Ectodermal cell (in vitro differentiated cells): ENCODE measurements around the gene SLC29A3.

Source experiments
- H3K27ac ChIP-seq: 2 replicates; pipeline ENCODE4 v1.7.0; 2013; ENCODE audit warnings: mild to moderate bottlenecking, low read depth, low read length; ENCODE audit not compliant: insufficient read depth, poor library complexity, severe bottlenecking
- H3K27me3 ChIP-seq: 2 replicates; pipeline ENCODE4 v1.7.0; 2013; ENCODE audit warnings: mild to moderate bottlenecking, low read length; ENCODE audit not compliant: insufficient read depth, control insufficient read depth, poor library complexity, severe bottlenecking
- H3K36me3 ChIP-seq: one replicate; pipeline ENCODE4 v1.7.0; 2013; ENCODE audit warnings: low read length; ENCODE audit not compliant: control insufficient read depth, insufficient read depth
- H3K4me1 ChIP-seq: one replicate; pipeline ENCODE4 v1.7.0; 2013; ENCODE audit warnings: low read length; ENCODE audit not compliant: control insufficient read depth, insufficient read depth
- H3K4me3 ChIP-seq: 2 replicates; pipeline ENCODE4 v1.7.0; 2013; ENCODE audit warnings: low read depth, low read length, control low read depth; ENCODE audit not compliant: insufficient read depth
- H3K9me3 ChIP-seq: 2 replicates; pipeline ENCODE4 v1.7.0; 2013; ENCODE audit warnings: mild to moderate bottlenecking, low read length, moderate library complexity; ENCODE audit not compliant: control insufficient read depth
- WGBS, 2 experiments: methylation state at CpG; one replicate each; pipeline ENCODE4 v1.1.7; 2013; ENCODE audit warnings: missing lambda C conversion rate in 2 of 2; 5-methylcytosine and 5-hydroxymethylcytosine counted together

SLC29A3 gene

DNA sequence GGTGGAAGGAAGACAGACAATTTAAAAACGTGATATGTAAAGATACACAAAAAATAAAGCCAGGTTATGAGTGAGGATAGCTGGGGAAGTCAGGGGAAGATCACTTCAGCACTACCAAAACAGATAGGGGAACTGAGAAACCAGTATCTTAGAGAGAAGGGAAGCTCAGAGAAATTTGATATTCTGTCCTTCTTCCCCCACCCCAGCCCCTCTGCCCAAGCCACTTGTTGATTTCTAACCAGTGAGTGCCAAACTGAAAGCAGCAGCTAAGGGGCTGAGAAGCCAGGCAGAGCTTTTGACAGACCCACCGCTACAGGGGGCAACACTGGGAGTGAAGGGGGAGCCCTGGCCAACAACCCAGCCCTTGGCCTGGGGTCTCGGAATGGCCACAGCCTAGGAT, 9.1 kb upstream of the SLC29A3 start:
- peaks cover 4% of the 10 kb centered on the region for H3K27me3 ChIP-seq
- H3K9me3 ChIP-seq: no peaks in the 10 kb centered on the region
- no peaks in the 10 kb centered on the region for H3K36me3 ChIP-seq
- H3K4me3 ChIP-seq: no peak overlapping the region
- peaks cover 6% of the 10 kb centered on the region for H3K4me1 ChIP-seq
- 67 to 78% methylated on average over 3 of the region's 3 CpGs for WGBS, 2 experiments
- H3K27ac ChIP-seq: no peak overlapping the region

DNA sequence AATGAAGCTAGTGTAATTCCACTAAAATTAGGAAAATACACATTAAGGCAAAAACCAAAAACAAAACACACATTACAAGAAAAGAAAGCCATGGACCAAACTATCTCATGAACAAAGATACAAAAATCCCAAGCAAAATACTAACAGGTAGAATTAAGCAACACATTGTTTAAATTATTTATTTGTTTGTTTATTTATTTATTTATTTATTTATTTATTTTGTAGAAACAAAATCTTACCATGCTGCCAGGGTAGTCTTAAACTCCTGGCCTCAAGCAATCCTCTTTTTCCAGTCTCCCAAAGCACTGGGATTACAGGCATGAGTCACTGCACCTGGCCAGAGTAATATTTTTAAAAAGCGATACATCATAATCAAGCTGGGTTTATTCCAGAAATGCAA, 6.8 kb upstream of the SLC29A3 start:
- H3K27ac ChIP-seq: no peak overlapping the region
- H3K27me3 ChIP-seq: peaks cover 4% of the 10 kb centered on the region
- H3K4me1 ChIP-seq: peaks cover 8% of the 10 kb centered on the region
- no peaks in the 10 kb centered on the region for H3K9me3 ChIP-seq
- no peaks in the 10 kb centered on the region for H3K36me3 ChIP-seq
- no peak overlapping the region for H3K4me3 ChIP-seq
- 100% methylated on average over 1 of the region's 1 CpG for WGBS, 2 experiments

DNA sequence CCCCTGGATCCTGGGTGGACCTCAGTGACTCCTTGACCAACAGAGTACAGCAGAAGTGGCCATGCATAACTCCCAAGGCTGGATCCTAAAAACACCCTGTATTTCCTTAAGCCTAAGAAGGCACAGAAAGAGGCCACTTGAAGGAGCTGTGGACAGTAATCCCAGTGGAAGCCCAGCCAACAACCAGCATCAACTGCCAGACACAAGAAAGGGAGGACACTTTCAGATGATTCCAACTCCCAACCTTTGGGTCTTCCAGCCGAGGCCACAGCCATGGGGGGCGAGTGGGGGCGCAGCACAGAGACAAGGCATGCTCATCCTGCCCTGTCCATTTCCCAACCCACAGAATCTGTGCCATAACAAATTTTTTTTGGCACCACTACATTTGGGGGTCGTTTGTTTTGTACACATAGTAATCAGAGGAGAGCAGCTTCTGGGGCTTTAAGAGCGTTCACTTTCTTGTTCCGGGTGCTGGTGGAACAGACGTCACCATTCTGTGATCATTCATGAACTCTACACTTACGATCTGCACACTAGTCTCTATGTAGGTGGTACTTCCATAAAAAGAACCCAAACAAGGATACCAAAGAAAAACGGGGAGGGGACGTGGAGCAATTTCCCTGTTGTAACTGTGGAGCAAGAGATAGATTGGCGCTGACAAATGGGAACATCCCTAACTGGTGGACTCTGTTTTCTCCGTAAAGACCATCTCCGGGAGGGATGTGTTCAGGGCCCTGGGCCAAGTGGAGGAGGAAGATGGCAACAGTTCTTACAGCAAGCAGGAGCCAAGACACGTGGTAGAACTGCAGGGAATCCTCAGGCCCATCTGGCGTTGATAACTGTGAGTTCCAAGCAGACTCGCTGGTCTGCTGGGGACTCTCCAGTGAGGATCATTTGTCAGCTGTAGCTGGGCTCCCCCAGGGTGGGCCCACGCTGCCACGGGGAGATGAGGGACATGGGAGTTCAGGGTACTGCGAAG, 6.0 kb upstream of the SLC29A3 start:
- Histone ChIP-seq H3K4me1 (peaks cover 8% of the 10 kb centered on the region), H3K9me3 (no peaks in the 10 kb centered on the region), H3K27ac (no peak overlapping the region), H3K36me3 (no peaks in the 10 kb centered on the region), H3K4me3 (no peak overlapping the region), H3K27me3 (peaks cover 4% of the 10 kb centered on the region)
- WGBS, 2 experiments: 84 to 87% methylated on average over 18 to 19 of the region's 19 CpGs

GRCh38 chr10:71314028-71314693, 4.9 kb upstream of the SLC29A3 start:
- H3K9me3 ChIP-seq: no peaks in the 10 kb centered on the region
- peak overlapping the region; percentile 20 for H3K4me3 ChIP-seq
- H3K27ac ChIP-seq: no peak overlapping the region
- peaks cover 8% of the 10 kb centered on the region for H3K4me1 ChIP-seq
- 16 to 21% methylated on average over 18 to 21 of the region's 21 CpGs for WGBS, 2 experiments
- H3K36me3 ChIP-seq: no peaks in the 10 kb centered on the region
- H3K27me3 ChIP-seq: peaks cover 4% of the 10 kb centered on the region

DNA sequence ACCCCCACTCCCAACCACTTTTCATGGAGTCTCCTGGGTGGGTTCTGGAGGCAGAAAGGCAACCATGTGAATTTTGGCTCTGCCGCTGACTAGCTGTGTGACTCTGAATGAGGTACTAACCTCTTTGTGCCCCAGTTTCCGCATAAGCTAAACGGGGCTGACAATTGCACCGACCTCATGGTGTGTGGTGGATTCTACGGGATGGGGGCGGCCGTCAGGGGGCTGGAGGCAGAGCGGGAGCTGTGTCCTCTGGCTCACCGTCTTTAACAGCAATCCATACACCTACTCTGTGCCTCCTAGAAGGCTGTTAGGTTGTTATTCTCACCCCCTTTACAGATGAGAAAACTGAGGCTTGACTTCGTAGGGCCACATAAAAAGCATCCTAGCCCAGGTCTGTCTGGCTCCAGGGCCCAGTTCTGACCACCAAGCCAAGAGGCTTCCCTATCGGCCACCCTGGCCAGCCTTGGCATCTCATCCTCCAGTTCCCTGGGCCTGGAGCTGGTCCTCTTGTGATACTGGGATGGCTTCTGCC, 4.3 kb upstream of the SLC29A3 start:
- Histone ChIP-seq H3K4me1 (peaks cover 8% of the 10 kb centered on the region), H3K27ac (no peak overlapping the region), H3K4me3 (peak overlapping the region; percentile 20), H3K36me3 (no peaks in the 10 kb centered on the region), H3K27me3 (peaks cover 4% of the 10 kb centered on the region), H3K9me3 (no peaks in the 10 kb centered on the region)
- WGBS, 2 experiments: 47 to 52% methylated on average over 11 of the region's 11 CpGs

DNA sequence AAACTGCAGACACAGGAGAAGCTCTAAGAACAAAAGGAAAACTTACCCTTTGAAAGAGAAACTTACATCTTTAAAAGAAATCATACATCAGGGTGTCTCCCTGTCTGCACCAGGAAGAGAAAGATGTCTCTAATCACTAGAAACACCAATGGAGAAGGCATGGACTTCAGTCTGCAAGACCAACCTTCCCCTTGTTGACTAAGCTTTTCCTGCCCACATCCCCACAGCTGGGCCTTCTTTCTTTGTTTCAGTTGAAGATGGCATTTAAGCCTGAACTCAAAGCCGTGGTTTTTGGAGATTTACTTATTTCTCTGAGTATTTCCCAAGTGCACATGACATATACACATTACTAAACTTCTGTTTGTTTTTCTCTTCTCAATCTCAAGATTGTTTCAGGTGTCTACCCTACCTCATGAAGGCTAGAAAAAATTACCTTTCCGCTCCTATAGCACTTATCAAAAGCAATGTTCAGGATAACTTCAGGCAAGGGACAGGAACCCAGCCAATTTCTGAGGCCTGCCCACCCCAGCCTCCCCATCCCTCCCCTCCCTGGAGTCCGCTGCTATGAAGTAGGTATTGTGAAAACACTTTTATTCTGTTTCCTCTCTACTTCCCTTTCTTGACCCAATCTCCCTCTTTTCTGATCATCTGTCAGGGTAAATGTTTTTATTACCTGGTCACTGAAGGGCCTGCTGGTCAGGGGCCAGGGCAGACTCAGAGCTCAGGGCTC, 2.8 kb upstream of the SLC29A3 start:
- Histone ChIP-seq H3K4me1 (peaks cover 8% of the 10 kb centered on the region), H3K9me3 (no peaks in the 10 kb centered on the region), H3K4me3 (no peak overlapping the region), H3K27ac (no peak overlapping the region), H3K36me3 (no peaks in the 10 kb centered on the region), H3K27me3 (peaks cover 4% of the 10 kb centered on the region)
- WGBS, 2 experiments: 95 to 96% methylated on average over 3 of the region's 3 CpGs

DNA sequence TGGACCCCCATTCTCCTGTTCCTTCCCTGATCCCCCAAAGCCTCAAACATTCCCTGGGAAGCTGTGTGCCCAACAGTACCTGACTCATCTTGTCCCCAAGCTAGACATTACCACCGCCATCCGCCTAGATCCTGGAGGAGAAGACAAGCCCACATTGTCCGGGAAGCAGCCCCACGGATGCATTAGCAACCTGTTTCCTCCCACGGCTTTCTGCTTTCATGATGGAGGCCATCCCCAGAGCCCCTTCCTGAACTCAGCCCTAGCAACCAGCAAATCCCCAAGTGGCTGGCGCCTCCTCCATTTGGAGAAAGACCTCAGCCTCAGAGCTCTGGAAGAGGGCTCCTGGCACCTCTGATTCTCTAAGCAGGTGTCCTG, 2.3 kb upstream of the SLC29A3 start:
- Histone ChIP-seq H3K27ac (no peak overlapping the region), H3K36me3 (no peaks in the 10 kb centered on the region), H3K27me3 (peaks cover 4% of the 10 kb centered on the region), H3K4me3 (no peak overlapping the region), H3K4me1 (peaks cover 8% of the 10 kb centered on the region), H3K9me3 (no peaks in the 10 kb centered on the region)
- 82 to 87% methylated on average over 6 of the region's 6 CpGs for WGBS, 2 experiments

- Histone ChIP-seq H3K27ac (no peak overlapping the region), H3K4me1 (peaks cover 8% of the 10 kb centered on the region), H3K9me3 (no peaks in the 10 kb centered on the region), H3K36me3 (no peaks in the 10 kb centered on the region), H3K4me3 (no peak overlapping the region), H3K27me3 (peaks cover 4% of the 10 kb centered on the region)
- WGBS, 2 experiments: 72 to 76% methylated on average over 6 of the region's 6 CpGs
These were observed 1.3 kb upstream of the SLC29A3 start for GRCh38 chr10:71317739-71318138.

DNA sequence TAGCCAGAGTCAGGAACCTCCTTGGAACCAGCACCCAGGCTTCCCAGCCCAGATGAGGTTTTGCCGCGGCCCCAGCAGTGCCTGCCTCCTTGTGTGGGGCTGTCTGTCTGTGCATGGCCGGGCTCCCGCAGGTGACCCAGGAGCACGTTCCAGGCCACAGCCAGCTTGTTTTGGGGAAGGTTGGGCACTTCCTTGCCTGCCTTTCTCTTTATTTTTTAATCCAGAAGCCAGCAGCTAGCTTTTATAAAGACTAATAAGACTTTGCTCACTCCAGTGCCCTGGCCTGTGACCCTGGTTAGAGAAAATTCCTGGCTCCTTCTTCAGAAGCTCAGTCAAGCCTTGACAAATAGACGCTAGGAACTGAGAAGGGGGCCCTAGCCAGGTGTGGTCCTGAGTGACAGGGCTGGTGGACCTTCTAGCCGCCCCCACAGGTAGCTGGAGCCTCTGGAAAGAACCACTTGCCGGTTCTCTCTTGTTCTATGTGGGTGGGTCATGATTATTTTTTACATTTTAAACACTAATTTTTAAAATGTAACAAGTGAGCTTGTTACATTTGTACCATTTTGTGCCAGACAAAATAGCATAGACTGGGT, 837 bp downstream of the SLC29A3 start:
- H3K36me3 ChIP-seq: peaks cover 9% of the 10 kb centered on the region
- WGBS, 2 experiments: 41 to 42% methylated on average over 7 of the region's 8 CpGs
- no peaks in the 10 kb centered on the region for H3K27me3 ChIP-seq
- peaks cover 3% of the 10 kb centered on the region for H3K4me1 ChIP-seq
- H3K4me3 ChIP-seq: peak overlapping the region; percentile 72
- no peak overlapping the region for H3K27ac ChIP-seq
- H3K9me3 ChIP-seq: no peaks in the 10 kb centered on the region
